Measurements from ENCODE around the gene PROSER3.
A peak's percentile ranks its signal among the peaks of the same experiment; 100 is the strongest.

The PROSER3 gene

DNA sequence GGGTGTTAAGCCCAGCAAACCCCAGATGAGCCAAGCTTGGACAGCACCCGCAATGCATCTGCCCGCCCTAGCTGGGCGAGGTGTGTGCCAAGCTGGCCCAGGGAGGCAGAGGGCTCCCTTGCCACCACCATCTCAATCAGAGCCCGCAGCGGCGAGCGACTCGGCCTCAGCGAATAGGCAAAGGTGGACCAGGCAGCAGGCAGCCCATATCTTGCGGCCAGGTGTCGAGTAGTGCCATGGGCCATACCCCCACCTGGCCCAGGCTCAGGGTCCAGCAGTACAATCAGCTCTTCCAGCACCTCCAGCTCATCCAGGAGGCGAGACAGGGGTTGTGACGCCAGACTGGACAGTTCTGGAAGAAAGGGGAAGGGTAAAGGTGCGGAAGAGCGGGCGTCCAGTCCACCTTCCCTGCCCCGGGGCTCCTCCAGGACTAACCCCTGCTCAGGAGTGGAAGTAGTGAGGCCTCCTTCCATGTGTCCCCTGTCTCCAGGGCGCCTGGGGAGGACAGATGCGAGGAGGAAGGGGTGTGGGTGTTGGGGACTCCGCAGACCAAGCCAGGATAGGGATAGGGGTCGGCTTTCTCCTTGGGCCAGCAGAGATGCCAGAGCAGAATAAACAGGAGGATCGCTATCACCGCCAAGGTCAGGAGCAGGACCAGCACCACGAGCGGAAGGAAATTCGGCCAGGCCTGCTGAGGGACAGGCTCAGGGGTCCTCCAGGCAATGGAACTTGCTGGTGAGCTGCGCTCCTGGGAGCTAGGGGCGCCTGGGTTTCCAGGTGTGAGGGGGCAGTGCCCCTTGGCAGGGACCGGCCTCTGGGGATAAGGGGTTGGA lies 18.5 kb upstream of the PROSER3 start:
- DNase-seq (ENCODE audit: low spot score): no peak

GRCh38 chr19:35740108-35740422 lies 17.9 kb upstream of the PROSER3 start:
- no peak for DNase-seq (ENCODE audit: low spot score)

- peak; percentile 94 for DNase-seq (ENCODE audit: low spot score)
Observed at GRCh38 chr19:35740423-35741202, 17.4 kb upstream of the PROSER3 start.

DNA sequence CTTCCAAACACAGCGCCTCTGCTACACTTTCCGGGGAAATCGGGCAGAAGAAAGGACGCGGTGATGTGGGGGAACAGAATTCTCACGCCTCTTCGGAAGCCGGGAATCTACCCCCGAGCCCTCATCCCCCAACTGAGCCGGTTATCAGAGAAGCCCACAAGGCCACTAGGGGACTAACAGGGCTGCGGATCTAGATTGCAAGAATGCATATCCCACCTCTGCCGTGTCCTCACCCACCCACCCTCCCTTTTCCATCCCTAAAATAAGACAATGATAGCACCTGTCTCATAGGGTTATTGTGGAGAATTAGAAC lies 16.8 kb upstream of the PROSER3 start:
- no peak for DNase-seq (ENCODE audit: low spot score)

DNA sequence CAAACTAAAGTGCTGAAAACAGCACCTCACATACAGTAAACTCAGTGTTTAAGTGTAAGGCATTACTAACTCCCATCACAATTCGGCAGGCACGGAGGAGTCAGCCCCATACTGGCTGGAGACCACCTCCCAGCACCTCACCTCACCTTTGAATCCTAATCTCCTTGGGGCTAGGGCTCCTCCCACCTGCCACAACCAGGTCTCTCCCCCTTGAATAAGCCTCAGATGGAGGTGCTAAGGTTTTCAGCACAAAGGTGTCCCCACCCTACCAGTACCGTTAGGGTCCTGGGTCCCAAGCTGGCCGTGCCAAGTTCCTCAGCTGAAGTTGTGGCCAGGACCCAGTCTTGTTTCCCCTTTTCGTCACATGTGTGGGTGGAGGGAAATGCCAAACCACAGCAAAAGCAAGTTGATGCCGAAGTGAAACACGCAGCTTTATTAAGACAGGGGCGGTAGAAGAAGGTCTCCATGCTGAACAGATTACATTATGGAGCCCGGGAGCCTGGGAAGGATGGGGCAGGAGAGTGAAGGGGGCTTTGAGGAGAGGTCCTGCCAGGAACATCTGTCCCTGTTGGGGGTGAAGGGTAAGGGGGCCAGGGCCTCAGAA lies 15.8 kb upstream of the PROSER3 start, which contains the start of gene IGFLR1:
Gene IGFLR1 (minus strand): TSS at position 332 of the 604 bp plus-strand sequence. CDS start 1,272 bp downstream, outside the sequence.
- peak; percentile 72 for DNase-seq (ENCODE audit: low spot score)

- DNase-seq (ENCODE audit: low spot score): no peak
Observed at GRCh38 chr19:35743640-35744429, 14.1 kb upstream of the PROSER3 start.

GRCh38 chr19:35744430-35745327 lies 13.3 kb upstream of the PROSER3 start:
- peak; percentile 95 for DNase-seq (ENCODE audit: low spot score)

- DNase-seq (ENCODE audit: low spot score): peak; percentile 99
Observed at GRCh38 chr19:35745328-35746086, 12.5 kb upstream of the PROSER3 start, which contains the start of the genes PSENEN and U2AF1L4. Gene PSENEN (plus strand): TSS chr19:35745651. CDS start chr19:35745931, 280 bp downstream. Gene U2AF1L4 (minus strand): TSS chr19:35745418. CDS start chr19:35745391, 27 bp downstream.

DNA sequence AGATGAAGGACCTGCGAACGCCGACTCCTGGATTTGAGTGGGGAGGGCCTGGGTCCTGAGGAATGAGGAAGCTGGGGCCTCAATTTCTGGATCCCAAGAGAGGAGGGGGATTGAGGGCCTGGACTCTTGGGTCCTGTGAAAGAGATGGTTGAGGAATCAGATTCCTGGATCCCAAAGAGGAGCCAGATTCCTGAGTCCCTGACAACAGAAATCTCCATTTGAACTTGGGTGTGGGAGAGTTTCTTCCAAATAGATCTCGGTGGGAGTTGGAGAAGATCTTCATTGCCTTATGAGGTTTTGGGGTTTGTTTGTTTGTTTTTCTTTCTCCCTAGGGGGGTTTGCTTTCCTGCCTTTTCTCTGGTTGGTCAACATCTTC lies 11.9 kb upstream of the PROSER3 start:
- DNase-seq (ENCODE audit: low spot score): no peak

- DNase-seq (ENCODE audit: low spot score): no peak
Observed at GRCh38 chr19:35746531-35746930, 11.4 kb upstream of the PROSER3 start.

- peak; percentile 99 for DNase-seq (ENCODE audit: low spot score)
Observed at GRCh38 chr19:35748106-35749020, 9.6 kb upstream of the PROSER3 start, which contains the start of gene LIN37. Gene LIN37 (plus strand): TSS chr19:35748576. CDS start chr19:35748725, 149 bp downstream.

DNA sequence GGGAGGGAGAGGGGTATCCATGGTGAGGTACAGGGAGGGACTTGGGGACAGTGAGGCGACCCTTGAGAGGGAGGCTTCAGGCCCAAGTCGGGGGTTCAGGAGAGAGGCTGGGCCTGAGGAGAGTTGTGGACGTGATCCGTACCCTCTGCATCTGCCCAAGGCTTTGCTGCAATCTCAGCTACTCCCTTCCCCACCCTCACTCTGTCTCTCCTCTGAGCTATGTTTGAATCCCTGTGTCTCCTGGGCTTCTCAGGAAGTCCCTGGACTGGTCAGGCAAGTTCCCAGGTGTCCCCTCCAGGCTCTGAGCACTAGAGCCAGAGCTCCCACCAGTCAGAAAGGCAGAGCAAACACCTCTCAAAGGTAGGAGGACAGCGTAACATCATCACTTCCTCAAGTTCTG lies 7.8 kb upstream of the PROSER3 start:
- DNase-seq (ENCODE audit: low spot score): no peak

GRCh38 chr19:35751839-35752745 lies 5.9 kb upstream of the PROSER3 start:
- DNase-seq (ENCODE audit: low spot score): no peak

DNA sequence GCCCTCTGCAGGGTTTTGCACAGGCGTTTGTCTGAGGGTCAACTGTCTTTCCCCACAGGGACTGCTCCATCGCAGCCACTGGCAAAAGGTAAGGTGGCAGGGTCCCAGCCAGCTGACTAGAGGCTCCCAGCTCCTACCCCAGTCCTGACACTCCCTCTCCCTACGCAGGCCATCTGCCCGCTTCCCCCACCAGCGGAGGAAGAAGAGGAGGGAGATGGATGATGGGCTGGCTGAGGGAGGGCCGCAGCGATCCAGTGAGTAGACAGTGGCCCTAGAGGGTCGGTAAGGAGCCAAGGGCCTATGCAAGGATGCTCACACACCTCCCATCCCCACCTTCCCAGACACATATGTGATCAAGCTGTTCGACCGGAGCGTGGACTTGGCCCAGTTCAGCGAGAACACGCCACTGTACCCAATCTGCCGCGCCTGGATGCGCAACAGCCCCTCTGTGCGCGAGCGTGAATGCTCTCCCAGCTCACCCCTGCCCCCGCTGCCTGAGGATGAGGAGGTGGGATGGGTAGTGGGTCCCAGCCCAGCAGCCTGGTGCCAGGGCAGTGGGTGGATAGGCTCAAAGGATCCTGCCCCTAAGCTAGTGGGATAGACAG lies 5.1 kb upstream of the PROSER3 start:
- no peak for DNase-seq (ENCODE audit: low spot score)

DNA sequence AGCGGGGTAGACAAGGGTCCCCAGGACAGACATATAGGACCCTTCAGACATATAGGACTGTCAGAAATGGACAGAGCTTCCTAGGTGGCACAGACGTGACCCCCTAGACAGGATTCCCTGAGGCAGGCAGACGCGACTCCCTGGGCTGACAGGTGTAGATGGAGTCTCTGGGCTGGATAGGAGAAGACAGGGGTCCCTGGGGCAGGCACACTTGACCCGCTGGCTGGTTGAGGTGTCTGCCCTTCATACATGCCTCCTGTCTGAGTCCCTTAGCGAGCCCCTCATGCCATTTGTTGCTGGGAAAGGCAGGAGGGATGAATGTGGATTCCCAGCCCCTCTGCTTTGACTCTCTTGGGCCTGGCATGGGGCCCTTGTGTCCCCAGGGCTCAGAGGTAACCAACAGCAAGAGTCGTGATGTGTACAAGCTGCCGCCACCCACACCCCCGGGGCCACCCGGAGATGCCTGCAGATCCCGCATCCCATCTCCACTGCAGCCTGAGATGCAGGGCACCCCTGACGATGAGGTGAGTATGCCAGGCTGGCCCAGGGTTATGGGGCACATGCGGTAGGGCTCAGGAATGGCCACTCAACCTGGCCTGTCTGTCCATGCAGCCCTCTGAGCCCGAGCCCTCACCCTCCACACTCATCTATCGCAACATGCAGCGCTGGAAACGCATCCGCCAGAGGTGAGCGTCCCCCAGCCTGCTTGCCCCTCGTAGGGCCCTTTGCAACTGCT lies 4.2 kb upstream of the PROSER3 start:
- no peak for DNase-seq (ENCODE audit: low spot score)

DNA sequence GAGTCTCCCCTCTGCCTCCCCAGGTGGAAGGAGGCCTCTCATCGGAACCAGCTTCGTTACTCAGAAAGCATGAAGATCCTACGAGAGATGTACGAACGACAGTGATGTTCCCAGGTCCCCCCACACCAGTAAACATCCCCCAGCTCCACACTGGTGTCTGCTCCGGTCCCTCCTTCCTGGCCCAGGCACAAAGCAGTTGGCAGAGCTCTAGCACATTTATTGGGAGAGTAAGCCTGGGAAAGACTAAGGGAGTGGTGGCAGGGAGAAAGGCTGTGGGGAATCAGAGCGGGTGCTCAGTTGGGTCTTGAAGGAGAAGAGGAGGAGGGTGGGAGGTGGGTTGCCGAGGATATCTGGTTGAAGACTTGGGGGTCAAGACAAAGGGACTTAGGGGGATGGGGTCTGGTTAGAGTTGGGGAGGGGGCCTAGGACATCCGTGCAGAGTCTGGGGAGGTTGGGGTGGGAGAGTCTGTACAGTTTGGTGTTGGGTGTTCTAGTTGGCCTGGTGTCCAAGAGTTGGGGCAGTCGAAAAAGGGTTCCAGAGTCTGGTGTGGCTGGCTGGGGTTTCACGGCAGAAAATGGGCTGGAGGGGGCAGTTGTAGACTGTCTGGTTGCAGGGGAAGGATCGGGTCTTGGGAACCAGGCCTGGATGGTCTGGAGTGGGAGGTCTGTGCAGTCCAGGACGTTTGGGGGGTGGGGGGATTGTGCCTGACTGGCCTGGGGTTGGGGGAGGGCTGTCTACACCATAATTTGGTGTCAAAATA lies 3.4 kb upstream of the PROSER3 start:
- no peak for DNase-seq (ENCODE audit: low spot score)
